LNCaP clone FGC (cell line): ENCODE measurements around the gene OVCH1.

Experiments
- DNase-seq: peaks from one replicate; pipeline ENCODE4 v3.0.0-alpha.2; 2011; ENCODE audit warnings: low read depth
- H3K4me3 ChIP-seq: 2 replicates; pipeline ENCODE4 v1.5.1; 2011; ENCODE audit warnings: mild to moderate bottlenecking, low read depth, low read length, control low read depth
- TF ChIP-seq, protein P1 (sequence below): IDR thresholded peaks from 2 replicates; pipeline ENCODE4 v1.5.1; 2012; ENCODE audit warnings: mild to moderate bottlenecking; ENCODE audit not compliant: control insufficient read depth, insufficient read depth; ENCODE audit errors: extremely low read depth

OVCH1 gene

DNA sequence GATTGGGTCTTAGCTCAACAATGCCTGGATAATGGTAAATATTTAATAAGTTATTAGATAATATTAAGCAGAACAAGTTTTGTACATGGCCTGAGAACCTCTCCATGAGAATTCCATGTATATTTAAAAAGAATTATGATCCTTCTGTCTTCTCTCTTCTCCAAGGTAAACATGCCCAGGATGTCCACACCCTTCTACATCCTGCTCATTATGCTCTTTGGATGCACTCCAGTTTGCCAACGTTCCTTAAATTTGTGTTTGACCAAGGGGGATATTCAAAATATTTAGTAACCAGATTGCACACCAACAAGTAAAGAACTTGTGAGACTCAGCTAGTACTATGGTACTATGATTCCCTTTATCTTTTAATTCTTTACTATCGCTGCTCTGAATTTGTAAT, 71.8 kb downstream of the OVCH1 start:
- H3K4me3 ChIP-seq = no peak overlapping the region
- TF ChIP-seq, protein P1, sequence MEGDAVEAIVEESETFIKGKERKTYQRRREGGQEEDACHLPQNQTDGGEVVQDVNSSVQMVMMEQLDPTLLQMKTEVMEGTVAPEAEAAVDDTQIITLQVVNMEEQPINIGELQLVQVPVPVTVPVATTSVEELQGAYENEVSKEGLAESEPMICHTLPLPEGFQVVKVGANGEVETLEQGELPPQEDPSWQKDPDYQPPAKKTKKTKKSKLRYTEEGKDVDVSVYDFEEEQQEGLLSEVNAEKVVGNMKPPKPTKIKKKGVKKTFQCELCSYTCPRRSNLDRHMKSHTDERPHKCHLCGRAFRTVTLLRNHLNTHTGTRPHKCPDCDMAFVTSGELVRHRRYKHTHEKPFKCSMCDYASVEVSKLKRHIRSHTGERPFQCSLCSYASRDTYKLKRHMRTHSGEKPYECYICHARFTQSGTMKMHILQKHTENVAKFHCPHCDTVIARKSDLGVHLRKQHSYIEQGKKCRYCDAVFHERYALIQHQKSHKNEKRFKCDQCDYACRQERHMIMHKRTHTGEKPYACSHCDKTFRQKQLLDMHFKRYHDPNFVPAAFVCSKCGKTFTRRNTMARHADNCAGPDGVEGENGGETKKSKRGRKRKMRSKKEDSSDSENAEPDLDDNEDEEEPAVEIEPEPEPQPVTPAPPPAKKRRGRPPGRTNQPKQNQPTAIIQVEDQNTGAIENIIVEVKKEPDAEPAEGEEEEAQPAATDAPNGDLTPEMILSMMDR = no peak
- DNase-seq = peak; percentile 21

DNA sequence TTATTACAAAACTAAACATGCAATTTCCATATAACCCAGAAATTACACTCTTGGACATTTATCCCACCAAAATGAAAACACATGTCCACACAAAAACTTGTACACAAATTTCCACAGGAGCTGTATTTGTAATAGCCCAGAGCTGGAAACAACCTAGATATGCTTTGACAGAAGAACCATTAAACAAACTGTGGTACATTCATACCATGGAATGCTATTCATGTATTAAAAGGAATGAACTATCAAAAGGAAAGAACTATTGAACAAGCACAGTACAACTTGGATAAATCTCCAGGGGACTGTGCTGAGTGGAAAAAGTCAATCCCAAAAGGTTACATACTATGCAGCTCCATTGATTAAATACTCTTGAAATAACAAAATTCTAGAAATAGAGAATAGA, 80.7 kb downstream of the OVCH1 start:
- TF ChIP-seq, protein P1 = no peak
- no peak overlapping the region for H3K4me3 ChIP-seq
- no peak for DNase-seq

DNA sequence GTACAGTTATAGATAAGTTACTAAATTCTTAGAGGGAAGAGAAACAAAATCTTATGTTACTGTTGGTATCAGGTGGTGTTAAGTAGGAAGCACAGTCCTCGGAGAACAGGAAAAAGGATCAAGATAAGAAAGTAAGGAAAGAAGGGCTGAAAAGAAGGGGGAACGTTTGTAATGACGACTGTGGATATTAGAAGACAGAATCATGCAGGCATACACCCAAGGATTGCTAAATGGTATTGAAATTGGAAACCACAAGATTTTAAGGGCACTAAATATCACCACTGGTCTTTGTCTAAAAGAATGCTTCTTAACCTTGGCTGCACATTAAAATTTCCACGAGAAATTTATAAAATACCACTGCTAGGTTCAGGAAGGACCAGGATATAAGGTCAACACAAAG, 82.4 kb downstream of the OVCH1 start:
- TF ChIP-seq, protein P1 = no peak
- no peak for DNase-seq
- H3K4me3 ChIP-seq = no peak overlapping the region

DNA sequence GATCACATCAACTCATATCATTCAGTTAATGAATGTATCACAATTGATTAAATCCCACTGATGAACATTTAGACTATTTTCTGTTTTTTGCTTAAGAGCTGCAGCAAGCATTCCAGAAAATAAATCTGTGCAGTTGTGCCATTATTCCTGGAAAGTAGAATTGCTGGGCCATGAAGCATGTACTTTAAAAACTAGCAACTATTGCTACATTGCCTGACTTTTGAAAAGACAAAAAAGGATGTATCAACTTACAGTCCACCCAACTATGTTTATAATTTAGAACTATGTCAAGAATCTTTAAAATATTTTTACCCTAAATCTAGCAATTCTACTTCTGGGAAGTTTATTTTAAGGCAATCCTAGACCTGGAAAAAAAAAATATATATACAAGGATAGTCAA, 83.1 kb downstream of the OVCH1 start:
- no peak for DNase-seq
- H3K4me3 ChIP-seq = no peak overlapping the region
- TF ChIP-seq, protein P1 = no peak

DNA sequence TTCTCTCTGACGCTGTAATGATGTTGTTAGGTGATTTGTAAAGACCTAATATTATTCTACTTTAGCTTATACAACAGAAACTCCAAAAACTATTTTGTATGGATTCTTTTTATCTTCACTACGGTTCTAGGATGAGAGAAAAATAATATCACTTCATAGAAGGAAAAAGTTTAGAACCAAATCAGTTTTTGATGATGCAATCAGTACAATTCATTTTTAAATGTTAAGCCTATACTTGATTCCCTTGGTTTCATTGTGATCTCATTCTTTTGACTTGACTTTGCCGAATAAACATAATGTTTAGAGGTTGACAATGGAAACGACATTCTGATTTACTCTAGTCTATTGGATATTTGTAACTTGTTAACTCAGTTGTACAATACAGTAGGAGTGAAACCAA, 91.9 kb downstream of the OVCH1 start:
- no peak for DNase-seq
- TF ChIP-seq, protein P1 = no peak
- H3K4me3 ChIP-seq = no peak overlapping the region

DNA sequence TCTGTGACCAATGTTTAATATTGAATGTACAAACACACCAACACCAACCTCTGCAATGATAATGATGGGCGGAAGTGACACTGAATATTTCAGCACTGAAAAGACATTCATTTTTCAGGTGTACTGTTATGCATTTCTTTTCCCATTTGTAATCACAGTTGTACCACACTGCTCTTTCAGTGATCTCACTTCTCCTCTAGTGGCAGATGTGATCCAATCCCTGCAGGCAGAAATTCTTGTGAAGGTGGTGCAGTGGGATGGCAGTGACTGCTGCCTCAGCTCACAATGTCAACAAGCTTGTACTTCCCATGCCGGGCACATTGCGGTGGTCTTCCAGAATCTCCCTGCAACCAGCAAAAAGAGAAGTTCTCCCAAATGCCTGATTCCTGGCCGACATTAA, 93.5 kb downstream of the OVCH1 start:
- H3K4me3 ChIP-seq = no peak overlapping the region
- no peak for DNase-seq
- TF ChIP-seq, protein P1 = no peak

DNA sequence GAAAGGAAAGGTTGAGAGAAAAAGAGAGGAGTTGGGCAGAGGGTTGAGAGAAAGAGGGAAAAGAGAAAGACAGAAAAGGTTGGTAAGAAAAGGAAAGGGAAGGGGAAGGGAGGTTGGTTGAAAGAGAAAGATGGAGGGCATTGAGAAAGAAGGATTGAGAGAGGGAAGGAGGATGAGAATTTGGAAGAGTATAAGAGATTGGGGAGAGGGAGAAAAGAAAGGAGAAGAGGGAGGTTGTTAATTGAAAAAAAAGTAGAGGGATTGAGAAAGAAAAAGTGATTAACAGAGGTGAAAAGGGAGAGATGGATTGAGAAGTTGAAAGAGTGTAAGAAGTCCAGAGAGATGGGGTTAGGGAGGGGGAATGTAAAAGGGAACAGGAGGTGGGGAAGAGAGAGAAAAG, 95.0 kb downstream of the OVCH1 start:
- no peak for DNase-seq
- H3K4me3 ChIP-seq = no peak overlapping the region
- TF ChIP-seq, protein P1 = no peak
